NCI-H226 (cell line): Measurements from ENCODE around the gene CHD2.
A peak's percentile ranks its signal among the peaks of the same experiment; 100 is the strongest.

Experiments
- DNase-seq: peaks from one replicate; pipeline ENCODE4 v3.0.0-alpha.2; 2015

CHD2 gene

DNA sequence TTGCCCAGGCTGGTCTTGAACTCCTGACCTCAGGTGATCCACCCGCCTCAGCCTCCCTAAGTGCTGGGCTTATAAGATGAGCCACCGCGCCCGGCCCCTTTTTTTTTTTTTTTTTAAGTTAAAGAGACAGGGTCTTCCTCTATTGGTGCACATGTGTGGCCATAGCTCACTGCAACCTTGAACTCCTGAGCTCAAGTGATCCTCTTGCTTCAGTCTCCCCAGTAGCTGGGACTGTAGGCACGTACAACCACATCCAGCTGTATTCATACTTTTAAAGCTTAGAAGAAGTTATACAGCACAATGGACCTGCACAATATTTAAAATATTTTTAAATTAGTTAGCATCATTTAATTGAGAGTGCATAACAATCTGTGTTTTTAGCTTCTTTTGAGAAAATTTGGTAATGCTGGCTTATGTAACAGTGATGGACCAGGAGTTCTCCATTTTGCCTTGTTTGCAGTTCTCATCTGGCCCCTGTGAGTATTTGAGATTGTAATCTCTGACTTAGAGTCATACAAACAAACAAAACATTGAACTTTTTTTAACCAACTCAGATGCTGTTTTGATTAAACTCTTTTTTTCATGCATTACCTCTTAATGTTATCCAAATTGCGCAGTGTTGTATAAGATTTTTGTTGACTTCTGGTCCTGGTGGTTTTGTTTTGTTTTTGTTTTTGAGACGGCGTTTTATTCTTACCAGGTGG lies 33.0 kb downstream of the CHD2 start:
- no peak for DNase-seq

GRCh38 chr15:92933831-92934230 lies 33.7 kb downstream of the CHD2 start:
- DNase-seq: no peak

DNA sequence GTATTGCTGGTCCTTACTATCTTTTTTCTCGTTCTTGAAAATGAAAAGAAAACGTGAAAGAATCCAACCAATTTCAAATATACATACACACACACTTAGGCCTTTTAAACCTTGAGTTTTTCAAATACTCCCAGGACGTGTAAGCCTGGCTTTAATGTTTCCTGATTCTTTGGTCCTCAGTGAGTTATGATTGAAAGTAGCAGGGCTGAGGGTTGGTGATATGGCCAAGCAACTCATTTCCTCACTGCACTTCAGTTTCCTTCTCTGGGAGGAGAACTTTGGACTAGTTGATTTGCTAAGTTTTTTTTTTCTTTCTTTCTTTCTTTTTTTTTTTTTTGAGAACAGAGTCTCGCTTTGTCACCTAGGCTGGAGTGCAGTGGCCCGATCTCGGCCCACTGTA lies 34.6 kb downstream of the CHD2 start:
- no peak for DNase-seq

GRCh38 chr15:92936138-92936537 lies 36.0 kb downstream of the CHD2 start:
- no peak for DNase-seq

DNA sequence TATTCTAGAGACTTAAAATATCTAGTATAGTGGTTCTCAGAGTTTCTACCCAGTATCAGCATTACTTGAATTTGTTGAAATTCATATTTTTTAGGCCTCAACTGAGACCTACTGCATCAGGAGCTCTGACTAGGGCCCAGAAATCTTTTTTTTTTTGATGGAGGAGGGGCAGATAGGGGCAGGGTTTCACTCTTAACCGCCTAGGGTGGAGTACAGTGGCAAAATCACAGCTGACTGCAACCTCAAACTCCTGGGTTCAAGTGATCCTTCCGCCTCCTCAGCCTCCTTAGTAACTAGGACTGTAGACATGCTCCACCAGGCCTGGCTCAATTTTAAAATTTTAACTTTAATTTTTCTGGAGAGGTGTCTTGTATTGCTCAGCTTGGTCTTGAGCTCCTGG lies 36.6 kb downstream of the CHD2 start:
- no peak for DNase-seq

DNA sequence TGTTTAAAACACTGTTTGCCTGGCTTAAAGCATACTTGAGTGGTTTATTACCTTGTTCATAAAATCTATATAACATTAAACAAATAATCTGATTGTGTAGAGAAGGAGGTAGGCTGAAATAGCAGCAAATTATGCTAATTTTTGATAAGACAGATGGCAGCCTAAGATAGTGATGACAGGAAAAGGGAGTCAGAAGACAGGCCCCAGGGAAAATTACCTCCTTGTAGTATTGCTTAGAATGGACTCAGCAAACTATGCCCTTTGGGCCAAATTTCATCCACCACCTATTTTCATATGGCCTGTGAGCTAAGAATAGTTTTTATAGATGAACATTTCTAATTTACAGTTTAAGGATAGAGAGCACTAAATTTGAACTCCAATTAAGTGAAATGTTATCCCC lies 37.8 kb downstream of the CHD2 start:
- DNase-seq: no peak

DNA sequence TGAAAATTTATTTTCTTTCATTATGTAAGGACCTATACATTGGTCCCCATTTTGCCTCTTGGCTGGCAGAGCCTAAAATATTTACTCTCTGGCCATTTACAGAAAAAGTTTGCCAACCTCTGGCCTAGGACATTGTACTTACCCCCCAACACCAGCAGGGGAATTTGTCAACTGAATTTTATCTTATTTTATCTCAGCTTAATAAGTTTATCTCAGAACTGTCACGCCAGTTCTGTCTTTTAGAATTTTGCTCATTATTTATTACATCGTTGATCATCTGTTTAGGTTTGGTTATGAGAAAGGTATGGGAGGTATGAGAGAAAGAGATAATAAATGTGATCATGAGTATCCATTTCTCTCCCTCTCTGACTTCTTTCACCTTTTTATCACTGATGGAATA lies 38.3 kb downstream of the CHD2 start:
- peak; percentile 9 for DNase-seq

GRCh38 chr15:92941668-92942067 lies 41.5 kb downstream of the CHD2 start:
- DNase-seq: no peak

DNA sequence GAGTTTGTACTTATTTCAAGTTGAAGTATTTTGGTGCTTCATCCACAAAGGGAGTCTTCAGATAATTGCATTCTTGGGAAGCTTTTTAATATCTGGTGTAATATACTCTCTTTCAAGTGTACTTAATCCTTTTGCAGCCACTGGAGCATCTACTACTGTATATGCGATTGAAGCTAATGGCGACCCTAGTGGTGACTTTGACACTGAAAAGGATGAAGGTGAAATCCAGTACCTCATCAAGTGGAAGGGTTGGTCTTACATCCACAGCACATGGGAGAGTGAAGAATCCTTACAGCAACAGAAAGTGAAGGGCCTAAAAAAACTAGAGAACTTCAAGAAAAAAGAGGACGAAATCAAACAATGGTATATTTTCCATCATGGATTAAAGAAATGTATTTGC lies 42.6 kb downstream of the CHD2 start:
- no peak for DNase-seq

DNA sequence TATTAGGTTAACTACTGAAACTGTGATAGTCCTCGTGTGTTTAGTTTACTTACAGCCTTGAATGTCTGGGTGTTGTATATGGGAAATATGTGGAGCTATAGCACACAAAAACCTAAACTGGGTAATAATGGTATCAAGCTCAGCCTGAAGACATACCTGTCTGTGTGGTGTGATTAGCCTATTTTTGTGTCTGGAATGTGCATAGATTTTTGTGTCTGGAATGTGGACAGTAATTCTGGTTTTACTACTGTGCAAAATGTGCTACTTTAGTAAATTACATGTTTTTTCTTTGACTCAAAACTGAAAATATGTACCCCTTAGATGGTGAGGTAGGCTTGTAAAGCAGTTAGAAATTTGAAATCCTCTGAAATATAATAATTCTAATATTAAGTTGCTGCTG lies 43.5 kb downstream of the CHD2 start:
- DNase-seq: no peak

GRCh38 chr15:92944946-92945521 lies 44.9 kb downstream of the CHD2 start:
- no peak for DNase-seq

DNA sequence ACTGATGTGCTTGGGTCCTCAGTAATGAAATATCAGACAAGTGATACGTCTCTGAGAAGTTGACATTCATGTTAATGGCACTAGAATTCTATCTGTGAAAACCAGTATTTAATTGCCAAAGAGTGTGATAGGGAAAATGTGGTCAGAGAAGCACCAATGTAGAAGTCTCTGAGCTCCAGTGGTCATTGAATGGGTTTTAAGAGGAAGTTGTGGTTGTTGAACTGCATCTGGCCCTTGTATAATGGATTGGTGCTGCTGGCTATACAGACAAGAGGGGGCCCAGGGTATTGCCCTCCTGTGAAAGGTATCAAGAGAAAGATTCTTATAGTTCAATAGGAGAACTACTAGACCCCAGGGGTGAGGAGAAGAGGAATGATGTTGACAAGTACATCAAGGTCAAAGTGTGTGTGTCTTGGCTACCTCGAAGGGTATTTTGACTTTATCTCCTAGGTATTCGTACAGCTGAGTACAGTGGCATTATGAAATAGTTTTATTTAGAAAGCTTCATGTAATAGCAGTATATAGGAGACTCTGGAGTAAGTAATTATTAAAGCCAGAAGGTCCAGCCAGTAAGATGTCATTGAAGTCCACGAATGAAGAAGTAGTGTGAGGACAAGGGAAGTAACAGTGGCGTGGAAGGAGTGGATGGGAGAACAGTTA lies 47.1 kb downstream of the CHD2 start:
- no peak for DNase-seq

- DNase-seq: no peak
Observed at GRCh38 chr15:92949604-92950249, 49.6 kb downstream of the CHD2 start.

DNA sequence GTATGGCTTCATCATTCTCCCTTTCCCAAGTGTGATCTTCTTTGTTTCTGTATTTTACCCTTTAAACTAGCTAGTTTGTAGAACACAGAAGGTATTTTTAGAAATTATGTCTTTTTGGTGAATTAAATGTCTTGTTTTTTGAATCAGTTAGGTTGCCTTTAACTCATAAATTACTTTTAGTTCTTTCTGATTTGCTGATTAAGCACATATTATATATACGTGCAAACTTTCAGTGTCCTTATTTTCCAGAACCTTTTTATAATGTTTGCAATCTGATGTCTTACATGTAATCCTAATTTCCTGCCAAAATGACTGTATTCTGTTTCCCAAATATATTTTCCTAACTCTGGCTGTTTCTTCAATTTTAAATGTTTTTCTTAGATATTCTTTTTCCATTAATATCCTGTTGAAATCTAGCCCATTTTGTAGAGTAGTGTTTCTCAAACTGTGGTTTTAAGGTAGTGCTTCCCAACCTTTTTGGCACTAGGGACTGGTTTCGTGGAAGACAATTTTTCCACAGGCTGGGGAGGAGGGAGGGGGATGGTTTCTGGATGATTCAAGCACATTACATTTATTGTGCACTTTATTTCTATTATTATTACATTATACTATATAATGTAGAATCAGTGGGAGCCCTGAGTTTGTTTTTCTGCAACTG lies 51.8 kb downstream of the CHD2 start:
- no peak for DNase-seq

DNA sequence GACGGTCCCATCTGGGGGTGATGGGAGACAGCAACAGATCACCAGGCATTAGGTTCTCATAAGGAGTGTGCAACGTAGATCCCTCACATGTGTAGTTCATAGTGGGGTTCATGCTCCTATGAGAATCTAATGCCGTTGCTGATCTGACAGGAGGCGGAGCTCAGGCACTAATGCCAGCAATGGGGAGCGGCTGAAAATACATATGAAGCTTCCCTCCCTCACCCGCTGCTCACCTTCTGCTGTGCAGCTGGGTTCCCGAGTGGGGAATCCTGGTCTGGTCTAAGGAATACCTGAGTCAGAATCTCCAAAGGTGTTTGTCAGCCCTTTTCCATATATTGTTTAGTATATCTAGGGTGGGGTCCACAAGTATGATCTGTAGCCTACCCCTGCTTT lies 52.3 kb downstream of the CHD2 start:
- DNase-seq: no peak

- DNase-seq: no peak
Observed at GRCh38 chr15:92953566-92953965, 53.4 kb downstream of the CHD2 start.

GRCh38 chr15:92954002-92954401 lies 53.9 kb downstream of the CHD2 start:
- no peak for DNase-seq

GRCh38 chr15:92954578-92954977 lies 54.5 kb downstream of the CHD2 start:
- DNase-seq: peak; percentile 19

- DNase-seq: no peak
Observed at GRCh38 chr15:92955706-92956105, 55.6 kb downstream of the CHD2 start.

DNA sequence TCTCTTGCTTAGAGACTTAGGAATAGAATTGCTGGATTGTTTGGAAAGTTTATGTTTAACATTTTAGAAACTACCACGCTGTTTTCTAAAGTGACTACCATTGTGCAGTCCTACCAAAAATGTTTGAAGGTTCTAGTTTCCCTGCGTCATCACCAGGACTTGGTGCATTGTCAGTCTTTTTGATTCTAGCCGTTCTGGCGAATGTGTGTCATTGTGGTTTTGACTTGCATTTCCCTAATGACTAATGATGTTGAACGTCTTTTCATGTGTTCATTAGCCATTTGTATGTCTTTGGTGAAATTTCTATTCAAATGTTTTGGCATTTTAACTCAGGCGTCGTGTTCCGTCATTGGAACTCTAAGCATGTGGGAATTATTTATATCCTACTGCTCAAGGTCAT lies 58.0 kb downstream of the CHD2 start:
- no peak for DNase-seq

DNA sequence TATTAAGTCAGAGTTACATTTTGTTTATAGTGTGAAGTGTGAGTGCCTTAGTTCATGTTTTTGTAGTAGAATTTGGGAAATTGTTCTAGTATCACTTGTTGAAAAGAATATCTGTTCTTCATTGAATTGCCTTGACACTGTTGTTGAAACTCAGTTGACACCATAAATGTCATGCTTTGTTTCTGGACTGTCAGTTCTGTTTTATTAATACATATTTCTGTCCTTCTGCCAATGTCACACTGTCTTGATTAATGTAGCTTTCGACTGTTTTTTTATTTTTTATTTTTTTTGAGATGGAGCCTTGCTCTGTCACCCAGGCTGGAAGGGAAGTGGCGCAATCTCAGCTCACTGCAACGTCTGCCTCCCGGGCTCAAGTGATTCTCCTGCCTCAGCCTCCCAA lies 59.1 kb downstream of the CHD2 start:
- no peak for DNase-seq

- no peak for DNase-seq
Observed at GRCh38 chr15:92960996-92961681, 61.0 kb downstream of the CHD2 start.

DNA sequence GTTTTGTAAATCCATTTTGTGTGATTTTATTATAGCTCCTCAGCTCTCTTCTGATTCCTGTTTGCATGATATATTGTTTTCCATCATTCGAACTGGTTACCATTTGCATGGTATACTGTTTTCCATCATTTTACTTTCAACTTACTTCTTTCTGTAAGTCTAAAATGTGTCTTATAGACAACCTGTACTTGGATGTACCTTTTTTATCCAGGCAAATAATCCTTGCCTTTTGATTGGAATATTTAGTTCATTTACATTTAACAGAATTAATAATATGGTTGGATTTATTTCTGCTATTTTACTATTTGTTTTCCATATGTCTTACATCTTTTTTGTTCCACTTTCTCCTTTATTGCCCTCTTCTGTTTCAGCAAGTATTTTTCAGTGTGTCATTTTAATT lies 62.8 kb downstream of the CHD2 start:
- no peak for DNase-seq
